HG03025 (cell line): ENCODE measurements around the gene ATF6.
"Not testable (repeated sequence)": the region's sequence is repeated elsewhere in the genome, so short reads cannot be mapped to it uniquely, and the experiment has no call there.

Source experiments
- ATAC-seq: cut with Tn5 transposase; IDR thresholded peaks from one replicate; pipeline ENCODE4 v1.9.1; 2021; ENCODE audit warnings: mild to moderate bottlenecking, moderate library complexity; ENCODE audit not compliant: unreplicated experiment, low FRiP score

Gene ATF6

GRCh38 chr1:161824618-161825017, 58.5 kb downstream of the ATF6 start:
- ATAC-seq, result no peak

- ATAC-seq, result no peak
These were observed 59.7 kb downstream of the ATF6 start for GRCh38 chr1:161825831-161826230.

DNA sequence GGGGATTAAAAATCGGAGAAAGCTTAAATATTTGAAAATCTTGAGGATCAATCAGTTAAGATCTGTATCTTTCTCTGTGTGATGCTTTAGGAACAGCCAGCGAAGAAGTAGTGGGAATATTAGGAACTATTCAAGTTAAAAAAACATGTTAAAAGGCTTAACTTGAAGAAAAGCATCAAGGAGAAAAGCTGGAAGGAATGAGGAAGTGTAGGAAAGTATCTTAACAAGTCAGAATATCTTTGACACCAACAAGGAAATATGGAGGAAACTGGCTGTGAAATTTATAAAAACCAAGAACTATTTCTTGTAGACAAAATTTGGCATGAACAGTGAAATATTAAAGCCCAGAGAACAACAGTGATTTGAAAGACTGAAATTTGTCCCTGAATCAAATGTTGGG, 60.4 kb downstream of the ATF6 start:
- no peak for ATAC-seq

GRCh38 chr1:161827786-161828185, 61.7 kb downstream of the ATF6 start:
- ATAC-seq, result no peak

- not testable (repeated sequence) for ATAC-seq
These were observed 66.3 kb downstream of the ATF6 start for GRCh38 chr1:161832299-161832907.

GRCh38 chr1:161834967-161835550, 68.9 kb downstream of the ATF6 start:
- ATAC-seq, result no peak

DNA sequence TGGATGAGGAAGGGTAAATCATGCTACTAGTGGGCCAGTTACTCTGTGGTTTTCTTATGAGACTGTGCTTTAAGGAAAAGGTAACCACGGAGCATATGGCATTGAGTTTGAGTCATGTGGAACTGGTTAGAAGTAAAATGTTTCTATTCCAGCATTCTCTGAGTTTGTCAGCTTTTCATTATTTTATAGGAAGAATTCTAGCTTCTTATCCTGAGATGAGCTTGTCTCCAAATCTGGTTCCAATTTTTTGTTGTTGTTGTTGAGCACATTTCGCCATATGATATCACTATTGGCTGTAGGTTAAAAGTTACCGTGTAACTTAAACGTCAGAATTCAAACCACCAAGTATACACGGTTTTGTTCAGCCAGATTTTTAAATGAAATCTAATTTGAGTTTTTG, 69.9 kb downstream of the ATF6 start:
- ATAC-seq, result no peak

DNA sequence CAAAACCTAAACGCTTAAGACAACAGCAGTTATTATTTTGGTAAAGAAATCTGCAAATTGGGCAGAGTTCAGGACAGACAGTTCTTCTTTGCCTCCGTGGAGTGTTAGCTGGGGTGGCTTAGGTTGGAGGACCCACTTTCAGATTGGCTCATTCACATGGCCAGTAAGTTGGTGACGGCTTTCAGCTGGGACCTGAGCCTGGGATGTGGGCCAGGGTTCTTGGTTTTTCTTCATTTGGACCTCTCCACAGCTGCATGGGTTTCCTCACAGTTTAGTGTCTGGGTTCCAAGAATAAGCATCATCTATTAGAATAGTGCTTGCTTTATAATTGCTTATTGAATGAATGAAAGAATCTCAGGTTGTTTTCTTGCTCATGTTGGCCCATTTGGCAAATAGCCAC, 72.2 kb downstream of the ATF6 start:
- ATAC-seq, result no peak

- ATAC-seq, result no peak
These were observed 72.8 kb downstream of the ATF6 start for GRCh38 chr1:161838885-161839284.

DNA sequence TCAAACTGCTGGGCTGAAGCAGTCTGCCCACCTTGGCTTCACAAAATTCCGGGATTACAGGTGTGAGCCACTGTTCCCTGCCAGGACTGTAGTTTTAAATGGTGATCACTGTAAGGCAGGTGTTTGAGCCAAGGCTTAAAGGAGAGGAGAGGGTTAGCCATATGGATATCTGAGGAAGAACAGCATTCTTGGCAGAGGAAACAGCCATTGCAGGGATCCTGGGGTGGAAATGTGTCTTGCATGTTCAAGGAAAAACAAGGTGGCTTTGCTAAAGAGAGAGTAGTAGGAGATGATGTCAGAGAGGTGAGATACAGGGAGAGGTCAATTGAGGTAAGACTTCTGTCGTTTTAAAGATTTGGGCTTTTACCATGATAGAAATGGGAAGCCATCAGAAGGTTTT, 73.5 kb downstream of the ATF6 start:
- ATAC-seq, result no peak

- ATAC-seq, result no peak
These were observed 74.2 kb downstream of the ATF6 start for GRCh38 chr1:161840363-161840762.

DNA sequence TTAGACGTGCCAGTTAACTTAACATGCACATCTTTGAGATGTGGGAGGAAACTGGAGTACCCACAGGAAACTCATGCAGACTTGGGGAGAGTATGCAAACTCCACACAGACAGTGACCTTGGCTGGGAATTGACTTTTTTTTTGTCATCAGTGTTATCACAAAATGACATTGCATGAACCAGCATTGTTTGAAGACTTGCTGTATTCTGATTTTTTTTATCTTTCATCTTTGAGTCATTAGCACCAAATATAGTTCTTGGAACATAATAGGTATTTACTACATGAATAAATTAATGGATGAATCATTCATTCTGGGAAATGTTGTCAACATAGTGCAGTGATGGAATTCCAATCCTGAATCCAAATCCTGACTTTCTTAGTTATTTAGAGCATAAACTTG, 77.0 kb downstream of the ATF6 start:
- no peak for ATAC-seq

GRCh38 chr1:161844696-161845095, 78.6 kb downstream of the ATF6 start:
- ATAC-seq, result no peak

DNA sequence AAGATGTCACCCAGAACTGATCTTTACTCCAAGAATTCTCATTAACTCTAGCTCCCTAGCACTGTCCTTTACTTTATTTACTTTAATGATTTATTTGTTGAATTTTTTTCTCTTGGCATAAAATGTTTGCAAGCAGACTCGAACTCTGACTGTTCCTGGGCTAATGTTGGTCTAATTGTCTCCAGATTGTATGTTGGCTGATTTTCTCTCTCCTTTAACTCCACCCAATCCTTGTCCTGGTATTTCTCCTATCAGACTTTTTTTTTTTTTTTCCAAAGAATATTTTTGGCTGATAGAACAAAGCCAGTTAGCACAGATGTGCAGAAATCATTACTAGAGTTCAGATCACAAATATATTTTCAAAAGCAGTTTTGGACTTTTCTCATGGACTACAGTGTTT, 82.6 kb downstream of the ATF6 start:
- ATAC-seq, result no peak

DNA sequence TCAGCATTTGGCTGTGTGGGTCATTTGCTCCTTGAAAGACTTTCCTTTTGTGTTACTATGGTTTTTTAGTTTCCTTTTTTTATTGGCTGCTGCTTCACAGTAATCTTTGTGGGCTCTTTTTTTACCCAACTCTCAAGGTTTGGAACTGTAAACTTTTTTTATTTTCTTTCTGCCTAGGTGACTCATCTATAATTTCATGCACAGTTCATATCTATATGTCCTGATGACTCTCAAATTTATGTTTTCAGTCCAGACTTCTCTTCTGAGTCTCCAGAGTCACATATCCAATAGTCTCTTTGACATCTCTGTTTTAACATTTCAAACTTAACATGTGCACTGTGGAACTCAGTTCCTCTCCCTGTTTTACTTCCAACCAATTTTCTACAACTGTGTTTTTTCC, 83.4 kb downstream of the ATF6 start:
- no peak for ATAC-seq

DNA sequence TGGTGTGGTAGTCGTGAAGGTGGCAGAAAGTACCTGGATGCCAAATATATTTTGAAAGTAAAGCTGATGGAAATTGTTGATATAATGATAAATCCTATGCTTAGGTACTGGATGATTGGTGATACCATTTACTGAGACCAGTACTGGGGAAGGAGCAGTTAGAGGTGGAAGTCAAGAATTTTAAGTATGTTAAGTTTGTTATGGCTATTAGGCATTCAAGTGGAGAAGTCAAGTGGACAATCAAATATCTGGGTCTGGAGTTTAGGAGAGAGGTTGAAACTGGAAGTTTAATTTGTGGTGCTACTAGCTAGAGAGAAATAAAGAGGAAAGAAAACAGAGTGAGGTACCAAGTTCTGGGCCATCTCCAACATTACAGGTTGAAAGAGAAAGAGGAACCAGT, 89.1 kb downstream of the ATF6 start:
- no peak for ATAC-seq

DNA sequence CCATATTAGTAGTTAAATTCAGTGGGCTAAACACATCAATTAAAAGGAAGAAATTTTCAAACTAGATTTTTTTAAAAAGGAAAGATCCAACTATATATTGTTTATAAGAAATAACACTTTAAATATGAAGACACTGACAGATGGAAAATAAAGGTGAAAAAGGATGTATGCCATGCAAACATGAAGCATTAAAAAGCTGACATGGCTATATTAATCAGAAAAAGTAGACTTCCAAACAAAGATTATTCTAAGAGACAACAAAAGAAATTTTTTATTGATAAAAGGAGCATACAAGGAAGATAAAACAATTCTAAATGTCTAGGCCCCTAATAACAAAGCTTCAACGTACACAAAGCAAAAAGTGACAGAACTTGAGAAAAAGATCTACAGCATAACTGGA, 92.2 kb downstream of the ATF6 start:
- no peak for ATAC-seq

- no peak for ATAC-seq
These were observed 97.4 kb downstream of the ATF6 start for GRCh38 chr1:161863549-161863948.

DNA sequence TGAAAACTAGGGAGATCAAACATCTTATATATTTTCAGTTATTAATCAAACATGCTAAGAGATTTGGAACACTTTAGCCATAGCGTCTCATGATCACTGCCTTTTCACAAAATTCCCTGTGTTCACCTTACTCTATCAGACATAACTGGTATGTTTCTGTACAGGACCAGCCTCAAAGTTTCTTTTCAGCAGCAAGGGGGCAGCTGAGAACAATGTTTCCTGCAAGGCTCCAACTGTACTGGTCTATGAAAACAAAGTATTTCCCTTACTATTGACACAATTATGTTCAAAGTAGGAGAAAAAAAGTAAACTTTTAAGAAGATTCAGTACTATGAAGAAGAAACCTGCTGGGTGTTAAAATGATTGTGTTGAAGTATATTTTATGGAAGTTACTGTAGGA, 98.5 kb downstream of the ATF6 start:
- no peak for ATAC-seq

DNA sequence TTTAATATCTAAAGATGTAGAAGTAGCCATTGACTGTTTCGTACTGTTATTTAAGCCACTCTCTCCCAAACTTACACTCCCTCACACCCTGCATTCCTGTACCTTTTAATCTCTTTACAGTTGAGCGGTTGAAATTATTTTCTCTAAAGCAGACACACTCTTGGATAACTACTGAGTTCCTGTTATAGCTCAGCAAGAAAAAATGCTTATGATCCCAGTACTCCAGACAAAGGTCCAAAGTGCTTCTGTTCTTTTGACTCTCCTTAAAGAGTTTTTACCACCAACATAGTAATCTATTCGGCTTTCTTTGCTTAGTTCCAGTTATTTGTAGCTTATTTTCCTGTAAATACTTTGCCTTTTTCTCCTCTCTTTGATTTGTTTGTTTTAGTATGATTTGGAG, 100.1 kb downstream of the ATF6 start:
- ATAC-seq, result no peak

DNA sequence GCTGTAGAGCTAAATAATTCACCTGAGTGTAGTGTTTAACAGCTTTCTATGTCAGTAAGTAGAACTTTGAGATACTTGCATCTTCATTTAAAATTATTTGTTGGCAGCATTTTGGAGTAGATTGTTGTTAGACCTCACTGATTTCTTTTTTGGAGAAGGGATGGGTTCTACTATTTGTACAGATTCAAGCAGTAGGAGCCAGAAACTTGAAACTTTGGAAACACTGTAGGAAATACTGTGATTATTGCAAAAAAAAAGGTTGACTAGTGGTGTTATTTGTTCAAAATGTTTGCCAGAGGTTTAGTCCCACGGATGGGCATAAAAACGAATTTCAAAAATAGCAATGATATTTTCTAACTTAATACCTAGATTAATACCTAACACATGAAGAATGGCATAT, 102.7 kb downstream of the ATF6 start:
- no peak for ATAC-seq

GRCh38 chr1:161869291-161869690, 103.2 kb downstream of the ATF6 start:
- no peak for ATAC-seq

DNA sequence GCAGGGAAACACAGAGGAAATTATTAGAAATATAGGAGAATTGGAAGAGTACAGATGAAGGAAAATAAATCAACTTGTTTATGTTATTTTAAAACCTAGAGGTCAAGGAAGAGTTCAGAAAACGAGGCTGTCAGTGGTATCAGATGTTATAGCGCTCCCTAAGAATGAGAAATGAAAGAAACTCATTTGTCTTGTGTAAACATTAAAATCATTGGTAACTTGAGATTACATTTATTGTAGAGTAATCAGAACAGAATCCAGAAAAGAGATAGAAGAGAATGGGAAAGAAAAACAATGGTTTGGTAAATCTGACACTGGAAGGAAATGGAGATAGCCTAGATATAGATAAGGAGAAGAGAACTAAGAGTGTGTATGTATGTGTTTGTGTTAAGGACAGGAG, 106.4 kb downstream of the ATF6 start:
- ATAC-seq, result no peak
